ENCODE data around the gene LASP1.
"Not testable (repeated sequence)": the region's sequence is repeated elsewhere in the genome, so short reads cannot be mapped to it uniquely, and the experiment has no call there.

Gene LASP1

GRCh38 chr17:38925263-38925995, 55.6 kb downstream of the LASP1 start, which contains the start of gene LASP1NB:
LASP1NB (plus strand) TSS chr17:38925614.
- DNase-seq (ENCODE audit: low read depth in 2 of 3, low spot score in 1 of 3) = no peak

- no peak for DNase-seq (ENCODE audit: low read depth in 2 of 3, low spot score in 1 of 3)
These were observed 56.6 kb downstream of the LASP1 start for GRCh38 chr17:38926293-38927070.

- not testable (repeated sequence) for DNase-seq (ENCODE audit: low read depth in 2 of 3, low spot score in 1 of 3)
These were observed 60.9 kb downstream of the LASP1 start for GRCh38 chr17:38930782-38931181.

DNA sequence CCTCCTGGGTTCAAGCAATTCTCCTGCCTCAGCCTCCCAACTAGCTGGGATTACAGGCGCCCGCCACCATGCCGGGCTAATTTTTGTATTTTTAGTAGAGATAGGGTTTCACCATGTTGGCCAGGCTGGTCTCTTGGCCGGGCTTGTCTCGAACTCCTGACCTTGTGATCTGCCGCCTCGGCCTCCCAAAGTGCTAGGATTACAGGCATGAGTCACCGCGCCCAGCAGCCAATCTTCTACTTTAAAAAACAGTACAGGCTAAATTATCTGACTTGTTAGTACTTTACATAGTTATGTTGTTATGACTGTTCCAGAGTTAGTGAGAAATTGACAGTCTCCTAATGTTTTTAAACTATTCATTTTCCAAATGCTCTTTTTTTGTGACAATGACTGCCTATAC, 64.1 kb downstream of the LASP1 start:
- DNase-seq (ENCODE audit: low read depth in 2 of 3, low spot score in 1 of 3) = not testable (repeated sequence)

DNA sequence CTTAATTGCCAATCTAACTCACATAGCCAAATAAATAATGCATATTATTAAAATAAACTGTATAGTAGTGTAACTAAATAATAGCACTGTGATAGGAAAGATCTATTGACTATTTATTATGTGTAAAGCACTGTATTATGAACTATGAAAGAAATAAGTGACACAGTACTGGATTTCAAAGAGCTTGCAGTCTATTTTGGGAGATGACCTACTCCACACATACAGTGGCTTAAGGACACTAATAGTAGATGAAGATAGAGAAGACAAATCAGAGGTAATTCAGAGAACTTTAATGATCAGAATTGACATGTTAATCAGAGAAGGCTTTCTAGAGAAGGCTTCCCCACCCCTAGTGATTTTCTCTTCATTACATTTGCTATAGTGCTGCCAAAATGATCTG, 70.1 kb downstream of the LASP1 start:
- no peak for DNase-seq (ENCODE audit: low read depth in 2 of 3, low spot score in 1 of 3)

GRCh38 chr17:38940404-38940803, 70.5 kb downstream of the LASP1 start:
- no peak for DNase-seq (ENCODE audit: low read depth in 2 of 3, low spot score in 1 of 3)

DNA sequence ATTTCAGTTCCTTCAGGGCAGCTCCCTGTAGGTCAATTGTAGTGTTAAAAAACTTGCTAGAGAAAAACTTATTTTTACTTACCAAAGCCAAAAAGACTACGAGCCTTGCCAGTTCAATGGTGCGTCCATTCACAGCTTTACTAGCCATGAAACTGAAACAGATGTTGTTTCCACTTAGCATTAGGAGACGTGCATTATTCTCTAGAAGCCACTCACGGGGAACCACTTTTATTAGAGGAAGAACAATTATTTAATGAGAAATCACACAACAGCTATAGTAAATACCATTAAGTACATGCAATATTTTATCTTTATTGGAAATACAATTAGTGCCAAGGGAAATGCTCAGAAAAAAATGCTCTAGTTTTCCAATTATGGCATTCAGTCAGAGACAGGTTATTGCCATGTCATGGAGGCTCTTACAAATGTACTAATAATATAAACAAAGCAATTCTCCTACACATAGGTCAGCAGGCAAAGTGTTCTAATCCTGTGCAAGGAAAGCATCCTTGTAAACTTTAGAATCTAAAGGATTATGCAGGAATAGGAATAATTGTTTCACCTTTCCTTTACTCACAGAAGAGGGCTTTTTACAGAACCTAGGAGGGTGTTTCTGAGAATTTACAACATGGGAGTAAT, 73.0 kb downstream of the LASP1 start:
- DNase-seq (ENCODE audit: low read depth in 2 of 3, low spot score in 1 of 3) = no peak

GRCh38 chr17:38943607-38944006, 73.7 kb downstream of the LASP1 start:
- no peak for DNase-seq (ENCODE audit: low read depth in 2 of 3, low spot score in 1 of 3)

GRCh38 chr17:38947189-38947588, 77.3 kb downstream of the LASP1 start:
- DNase-seq (ENCODE audit: low read depth in 2 of 3, low spot score in 1 of 3) = no peak

DNA sequence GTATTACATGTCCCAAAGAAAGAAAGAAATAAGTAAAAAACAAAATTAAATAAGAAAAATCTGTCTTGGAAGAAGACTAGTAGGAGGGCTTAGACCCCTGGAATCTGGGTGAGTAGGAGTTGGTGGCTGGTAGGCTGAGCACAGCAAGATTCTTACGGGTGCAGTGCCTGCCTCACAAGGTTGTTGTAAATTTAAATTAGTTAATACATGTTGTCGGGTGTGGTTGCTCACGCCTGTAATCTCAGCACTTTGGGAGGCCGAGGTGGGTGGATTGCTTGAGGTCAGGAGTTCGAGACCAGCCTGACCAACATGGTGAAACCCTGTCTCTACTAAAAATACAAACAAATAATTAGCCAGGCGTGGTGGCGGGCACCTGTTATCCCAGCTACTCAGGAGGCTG, 83.9 kb downstream of the LASP1 start:
- not testable (repeated sequence) for DNase-seq (ENCODE audit: low read depth in 2 of 3, low spot score in 1 of 3)

- no peak for DNase-seq (ENCODE audit: low read depth in 2 of 3, low spot score in 1 of 3)
These were observed 88.5 kb downstream of the LASP1 start for GRCh38 chr17:38958326-38958725.

- DNase-seq (ENCODE audit: low read depth in 2 of 3, low spot score in 1 of 3) = no peak
These were observed 88.9 kb downstream of the LASP1 start for GRCh38 chr17:38958756-38959155.

DNA sequence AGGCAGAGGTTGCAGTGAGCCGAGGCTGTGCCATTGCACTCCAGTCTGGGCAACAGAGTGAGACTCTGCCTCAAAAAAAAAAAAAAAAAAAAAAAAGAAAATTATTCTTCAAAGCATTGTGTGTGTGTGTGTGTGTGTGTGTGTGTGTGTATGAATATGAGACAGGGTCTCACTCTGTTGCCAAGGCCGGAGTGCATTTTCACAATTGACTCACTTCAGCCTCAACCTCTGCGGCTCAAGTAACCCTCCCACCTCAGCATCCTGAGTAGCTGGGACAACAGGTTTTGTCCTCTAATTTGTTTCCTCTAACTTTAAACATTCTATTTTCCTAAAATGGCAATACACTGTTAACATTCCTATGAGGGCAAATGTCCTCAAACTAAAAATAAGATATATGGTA, 89.7 kb downstream of the LASP1 start:
- DNase-seq (ENCODE audit: low read depth in 2 of 3, low spot score in 1 of 3) = no peak

- no peak for DNase-seq (ENCODE audit: low read depth in 2 of 3, low spot score in 1 of 3)
These were observed 90.5 kb downstream of the LASP1 start for GRCh38 chr17:38960402-38960801.

DNA sequence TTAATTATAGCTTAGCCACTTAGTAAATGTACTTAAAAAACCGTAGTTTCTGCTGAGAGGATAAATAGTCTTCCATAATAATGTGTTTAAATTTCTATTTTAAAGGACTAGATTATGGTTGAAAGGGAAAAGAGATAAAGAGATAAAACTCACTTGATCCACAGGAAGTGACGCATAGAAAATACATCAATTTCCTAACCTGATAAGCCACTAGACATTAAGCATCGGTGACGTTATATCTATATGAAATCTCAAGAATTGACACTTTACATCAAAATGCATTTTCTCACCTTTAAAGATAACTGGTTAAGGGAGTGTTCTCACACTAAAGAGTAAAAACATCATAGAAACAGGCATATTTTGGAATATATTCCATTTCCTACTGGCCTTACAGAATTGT, 91.6 kb downstream of the LASP1 start:
- DNase-seq (ENCODE audit: low read depth in 2 of 3, low spot score in 1 of 3) = no peak

- peak; percentile 64 to 78 (median 75) for DNase-seq (ENCODE audit: low read depth in 2 of 3, low spot score in 1 of 3)
These were observed 97.5 kb downstream of the LASP1 start, which contains the start of gene FBXO47 for GRCh38 chr17:38967290-38967738. FBXO47 (minus strand) TSS chr17:38967403; CDS start chr17:38963025, 4,378 bp downstream.

GRCh38 chr17:38969281-38969680, 99.4 kb downstream of the LASP1 start:
- DNase-seq (ENCODE audit: low read depth in 2 of 3, low spot score in 1 of 3) = no peak

DNA sequence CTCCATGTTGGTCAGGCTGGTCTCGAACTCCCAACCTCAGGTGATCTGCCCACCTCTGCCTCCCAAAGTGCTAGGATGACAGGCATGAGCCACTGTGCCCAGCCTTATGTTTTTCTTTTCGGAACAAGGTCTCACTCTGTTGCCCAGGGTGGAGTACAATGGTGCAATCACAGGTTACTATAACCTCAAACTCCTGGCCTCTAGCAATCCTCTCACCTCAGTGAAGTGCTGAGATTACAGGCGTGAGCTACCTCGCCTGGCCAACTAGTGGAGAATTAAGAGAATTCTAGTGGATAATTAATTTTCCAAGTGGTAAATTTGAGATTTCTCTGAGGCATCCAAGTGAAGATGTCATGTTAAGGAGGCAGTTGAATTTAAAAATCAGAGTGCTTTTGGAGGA, 100.3 kb downstream of the LASP1 start:
- no peak for DNase-seq (ENCODE audit: low read depth in 2 of 3, low spot score in 1 of 3)

DNA sequence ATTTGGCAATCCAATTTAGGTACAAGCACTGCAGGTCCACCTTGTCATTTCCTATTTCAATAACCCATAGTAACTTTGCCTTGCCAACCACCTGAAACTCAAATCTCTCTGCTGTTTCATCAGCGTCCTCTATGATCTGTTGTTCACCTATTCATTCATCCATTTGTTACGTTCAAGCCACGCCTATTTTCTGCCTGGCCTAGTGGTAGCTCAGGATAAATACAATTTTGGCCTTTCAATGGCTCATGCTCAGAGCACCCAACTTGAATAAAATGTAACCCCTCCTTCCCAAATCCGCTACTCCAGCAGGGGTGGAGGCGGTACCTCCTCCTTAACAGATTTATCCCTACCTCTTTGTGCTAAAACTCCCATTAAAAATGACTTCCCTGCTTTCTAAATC, 100.9 kb downstream of the LASP1 start:
- DNase-seq (ENCODE audit: low read depth in 2 of 3, low spot score in 1 of 3) = no peak

Measured in stimulated activated CD4-positive, alpha-beta T cell treated with anti-CD3 and anti-CD28 coated beads, Interleukin-12 subunit alpha, Interleukin-12 subunit beta, amount 100 ng/mL, for 48 hours (primary cell).